ENCODE results near the gene HUWE1.
A peak's percentile ranks its signal among the peaks of the same experiment; 100 is the strongest.

Gene HUWE1

GRCh38 chrX:53718073-53718472 is 31.6 kb upstream of the HUWE1 start:
- no peak for TF ChIP-seq CTCF (IDR thresholded peaks at IDR 0.05; ENCODE audit: low read length, missing control alignments)
- DNase-seq (ENCODE audit: low read depth): no peak
- H3K4me3 ChIP-seq (replicated peaks; ENCODE audit: low read depth, low read length): no peak overlapping the region

GRCh38 chrX:53717205-53717604 is 30.7 kb upstream of the HUWE1 start:
- no peak for TF ChIP-seq CTCF (IDR thresholded peaks at IDR 0.05; ENCODE audit: low read length, missing control alignments)
- H3K4me3 ChIP-seq (replicated peaks; ENCODE audit: low read depth, low read length): no peak overlapping the region
- no peak for DNase-seq (ENCODE audit: low read depth)

GRCh38 chrX:53716328-53717088 is 30.0 kb upstream of the HUWE1 start:
- no peak for TF ChIP-seq CTCF (IDR thresholded peaks at IDR 0.05; ENCODE audit: low read length, missing control alignments)
- DNase-seq (ENCODE audit: low read depth): peak; percentile 25
- no peak overlapping the region for H3K4me3 ChIP-seq (replicated peaks; ENCODE audit: low read depth, low read length)

GRCh38 chrX:53715346-53715924 is 28.9 kb upstream of the HUWE1 start:
- TF ChIP-seq CTCF (IDR thresholded peaks at IDR 0.05; ENCODE audit: low read length, missing control alignments): no peak
- no peak for DNase-seq (ENCODE audit: low read depth)
- no peak overlapping the region for H3K4me3 ChIP-seq (replicated peaks; ENCODE audit: low read depth, low read length)

- no peak overlapping the region for H3K4me3 ChIP-seq (replicated peaks; ENCODE audit: low read depth, low read length)
- no peak for TF ChIP-seq CTCF (IDR thresholded peaks at IDR 0.05; ENCODE audit: low read length, missing control alignments)
- peak; percentile 34 for DNase-seq (ENCODE audit: low read depth)
Measured at GRCh38 chrX:53714580-53715345, 28.2 kb upstream of the HUWE1 start.

GRCh38 chrX:53713987-53714579 is 27.6 kb upstream of the HUWE1 start:
- DNase-seq (ENCODE audit: low read depth): no peak
- no peak overlapping the region for H3K4me3 ChIP-seq (replicated peaks; ENCODE audit: low read depth, low read length)
- no peak for TF ChIP-seq CTCF (IDR thresholded peaks at IDR 0.05; ENCODE audit: low read length, missing control alignments)

Data from fibroblast of pulmonary artery (primary cell).